ENCODE data around the gene PLA2G1B.

Gene PLA2G1B

GRCh38 chr12:120324841-120325417 lies 2.6 kb downstream of the PLA2G1B start:
- Histone ChIP-seq H3K27ac (ENCODE audit: low read length) (no peak overlapping the region), H3K27me3 (ENCODE audit: control insufficient read depth in 1 of 2, insufficient read depth in 2 of 2, low read length in 2 of 2) (peaks cover 0 to 2% of the 10 kb centered on the region in 2 donors), H3K36me3 (ENCODE audit: control insufficient read depth in 2 of 2, insufficient read depth in 2 of 2, low read length in 2 of 2) (no peaks in the 10 kb centered on the region), H3K4me3 (ENCODE audit: low read length in 2 of 2) (no peak overlapping the region), H3K9ac (ENCODE audit: low read length in 2 of 2) (no peak overlapping the region), H3K9me3 (ENCODE audit: control insufficient read depth in 2 of 2, low read length in 2 of 2) (no peaks in the 10 kb centered on the region), H3K4me1 (ENCODE audit: control insufficient read depth, insufficient read depth, low read length) (no peaks in the 10 kb centered on the region)

DNA sequence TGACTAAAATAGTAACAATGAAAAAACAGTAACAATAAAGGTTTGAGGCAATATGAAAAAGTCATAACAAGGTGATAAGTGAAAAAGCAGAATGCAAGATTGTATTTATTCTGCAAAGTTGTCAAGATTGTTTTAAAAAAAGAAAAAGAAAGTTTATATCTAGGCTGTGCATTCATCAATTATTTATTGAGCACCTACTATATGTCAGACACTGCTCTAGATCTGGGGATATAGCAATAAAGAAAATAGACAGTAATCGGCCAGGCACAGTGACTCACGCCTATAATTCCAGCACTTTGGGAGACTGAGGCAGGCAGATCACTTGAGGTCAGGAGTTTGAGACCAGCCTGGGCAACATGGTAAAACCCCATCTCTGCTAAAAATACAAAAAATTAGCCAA lies 3.8 kb downstream of the PLA2G1B start:
- Histone ChIP-seq H3K4me3 (ENCODE audit: low read length in 2 of 2) (no peak overlapping the region), H3K36me3 (ENCODE audit: control insufficient read depth in 2 of 2, insufficient read depth in 2 of 2, low read length in 2 of 2) (no peaks in the 10 kb centered on the region), H3K4me1 (ENCODE audit: control insufficient read depth, insufficient read depth, low read length) (no peaks in the 10 kb centered on the region), H3K27ac (ENCODE audit: low read length) (no peak overlapping the region), H3K9ac (ENCODE audit: low read length in 2 of 2) (no peak overlapping the region), H3K9me3 (ENCODE audit: control insufficient read depth in 2 of 2, low read length in 2 of 2) (no peaks in the 10 kb centered on the region), H3K27me3 (ENCODE audit: control insufficient read depth in 1 of 2, insufficient read depth in 2 of 2, low read length in 2 of 2) (peaks cover 0 to 2% of the 10 kb centered on the region in 2 donors)

DNA sequence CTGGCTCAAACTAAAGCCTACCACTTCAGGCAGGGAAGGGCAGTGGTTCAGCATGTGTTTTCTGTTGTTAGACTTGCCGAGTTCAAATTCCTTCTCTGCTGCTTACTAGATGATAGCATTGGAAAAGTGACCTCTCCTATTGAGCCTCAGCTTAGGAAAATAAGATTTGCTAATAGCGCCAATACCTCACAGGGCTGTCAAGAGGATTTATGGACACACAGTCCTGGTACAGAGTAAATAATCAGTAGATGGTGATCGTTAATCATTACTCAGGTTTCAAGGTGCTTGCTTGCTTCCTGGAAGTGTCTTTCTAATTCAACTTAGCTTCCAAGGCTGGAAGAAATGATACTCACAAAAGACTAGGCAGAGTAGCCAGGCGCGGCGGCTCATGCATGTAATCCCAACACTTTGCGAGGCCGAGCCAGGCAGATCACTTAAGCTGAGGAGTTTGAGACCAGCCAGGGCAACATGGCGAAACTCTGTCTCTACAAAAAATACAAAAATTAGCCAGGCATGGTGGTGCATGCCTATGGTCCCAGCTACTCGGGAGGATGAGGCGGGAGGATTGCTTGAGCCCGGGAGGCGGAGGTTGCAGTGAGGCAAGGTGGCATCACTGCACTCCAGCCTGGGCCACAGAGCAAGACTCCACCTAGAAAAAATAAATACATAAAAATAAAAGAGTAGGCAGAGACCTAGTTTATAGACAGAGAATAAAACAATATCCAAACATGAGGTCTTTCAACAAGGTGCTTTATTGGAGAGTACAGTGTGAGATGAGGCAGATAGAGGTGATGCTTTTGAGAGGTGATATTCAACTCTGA lies 6.0 kb downstream of the PLA2G1B start:
- Histone ChIP-seq H3K4me1 (ENCODE audit: control insufficient read depth, insufficient read depth, low read length) (peaks cover 7% of the 10 kb centered on the region), H3K9me3 (ENCODE audit: control insufficient read depth in 2 of 2, low read length in 2 of 2) (no peaks in the 10 kb centered on the region)

DNA sequence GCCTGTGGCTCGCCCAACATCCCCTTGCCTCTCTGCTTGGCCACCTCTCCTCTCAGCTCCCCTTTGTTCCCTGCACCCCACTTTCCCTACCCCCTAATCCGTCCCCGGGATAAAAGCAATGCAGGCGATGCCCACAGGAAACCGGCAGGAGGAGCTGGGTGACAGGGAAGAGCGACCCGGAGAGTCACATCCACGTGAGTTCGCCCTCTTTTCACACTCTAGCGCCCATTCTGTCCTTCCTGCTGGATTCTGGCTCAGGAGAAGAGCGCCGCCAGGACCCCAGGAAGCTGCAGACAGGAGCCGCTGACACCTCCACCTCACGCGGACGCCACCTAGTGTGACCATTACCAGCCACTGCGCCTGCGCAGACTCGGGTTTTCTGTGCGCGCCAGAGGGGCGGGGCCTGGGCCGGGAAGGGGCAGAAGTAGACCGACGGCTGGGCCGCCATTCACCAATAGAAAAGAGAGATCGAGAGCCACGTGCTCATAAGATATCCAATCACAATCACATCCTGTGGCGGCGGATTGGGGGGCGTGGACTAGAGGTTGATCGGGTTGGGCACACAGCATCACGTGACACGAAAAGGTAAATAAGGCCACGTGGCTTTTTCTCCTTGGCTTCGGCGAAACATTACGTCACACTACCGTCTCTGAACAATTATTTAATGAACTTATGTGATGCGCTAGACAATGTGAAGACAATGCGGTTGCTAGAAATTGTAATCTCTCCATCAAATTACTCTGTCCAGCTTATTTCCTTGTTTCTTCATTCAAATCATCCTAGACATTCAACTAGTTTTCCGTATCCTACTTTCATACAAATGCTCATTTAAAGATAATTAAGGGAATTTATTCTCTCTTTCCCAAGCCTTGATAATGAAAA lies 10.1 kb downstream of the PLA2G1B start:
- H3K9me3 ChIP-seq (ENCODE audit: control insufficient read depth in 2 of 2, low read length in 2 of 2) = no peaks in the 10 kb centered on the region
- peak overlapping the region; percentile 84 to 89 for H3K4me3 ChIP-seq (ENCODE audit: low read length in 2 of 2)
- peaks cover 0 to 2% of the 10 kb centered on the region in 2 donors for H3K27me3 ChIP-seq (ENCODE audit: control insufficient read depth in 1 of 2, insufficient read depth in 2 of 2, low read length in 2 of 2)
- H3K36me3 ChIP-seq (ENCODE audit: control insufficient read depth in 2 of 2, insufficient read depth in 2 of 2, low read length in 2 of 2) = no peaks in the 10 kb centered on the region
- H3K4me1 ChIP-seq (ENCODE audit: control insufficient read depth, insufficient read depth, low read length) = peaks cover 7% of the 10 kb centered on the region
- H3K27ac ChIP-seq (ENCODE audit: low read length) = peak overlapping the region; percentile 70
- H3K9ac ChIP-seq (ENCODE audit: low read length in 2 of 2) = peak overlapping the region; percentile 65 to 83

More for the DNA sequence above, 6.0 kb downstream of the PLA2G1B start:
- no peaks in the 10 kb centered on the region for H3K36me3 ChIP-seq (ENCODE audit: control insufficient read depth in 2 of 2, insufficient read depth in 2 of 2, low read length in 2 of 2)
- no peak overlapping the region for H3K4me3 ChIP-seq (ENCODE audit: low read length in 2 of 2)
- H3K9ac ChIP-seq (ENCODE audit: low read length in 2 of 2) = no peak overlapping the region
- H3K27me3 ChIP-seq (ENCODE audit: control insufficient read depth in 1 of 2, insufficient read depth in 2 of 2, low read length in 2 of 2) = peaks cover 0 to 2% of the 10 kb centered on the region in 2 donors
- H3K27ac ChIP-seq (ENCODE audit: low read length) = no peak overlapping the region

- peaks cover 7% of the 10 kb centered on the region for H3K4me1 ChIP-seq (ENCODE audit: control insufficient read depth, insufficient read depth, low read length)
- H3K36me3 ChIP-seq (ENCODE audit: control insufficient read depth in 2 of 2, insufficient read depth in 2 of 2, low read length in 2 of 2) = no peaks in the 10 kb centered on the region
- peak overlapping the region; percentile 84 to 89 for H3K4me3 ChIP-seq (ENCODE audit: low read length in 2 of 2)
- peak overlapping the region; percentile 70 for H3K27ac ChIP-seq (ENCODE audit: low read length)
- no peaks in the 10 kb centered on the region for H3K9me3 ChIP-seq (ENCODE audit: control insufficient read depth in 2 of 2, low read length in 2 of 2)
- peak overlapping the region; percentile 65 to 83 for H3K9ac ChIP-seq (ENCODE audit: low read length in 2 of 2)
- peaks cover 0 to 2% of the 10 kb centered on the region in 2 donors for H3K27me3 ChIP-seq (ENCODE audit: control insufficient read depth in 1 of 2, insufficient read depth in 2 of 2, low read length in 2 of 2)
Observed at GRCh38 chr12:120316798-120317223, 10.8 kb downstream of the PLA2G1B start.

DNA sequence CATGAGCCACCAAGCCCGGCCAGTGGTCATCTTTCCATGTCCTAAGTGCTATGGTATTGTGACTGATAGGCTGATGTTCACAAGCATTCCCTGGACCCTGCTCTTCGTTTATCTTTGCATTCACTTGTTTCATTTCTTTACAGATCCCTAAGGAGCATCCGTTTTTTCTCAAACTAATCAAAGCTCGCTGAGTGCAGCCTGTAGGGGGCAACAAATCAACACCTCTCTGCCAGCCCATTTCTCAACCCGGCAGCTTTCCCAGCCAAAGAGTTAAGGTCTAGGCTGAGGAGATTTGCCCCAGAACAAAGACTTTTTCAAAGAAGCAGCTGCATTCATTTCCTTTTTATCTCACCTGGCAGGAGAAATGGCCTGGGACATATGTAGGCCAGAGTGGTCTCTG lies 13.4 kb downstream of the PLA2G1B start:
- H3K27me3 ChIP-seq (ENCODE audit: control insufficient read depth in 1 of 2, insufficient read depth in 2 of 2, low read length in 2 of 2) = no peaks in the 10 kb centered on the region
- no peak overlapping the region for H3K4me3 ChIP-seq (ENCODE audit: low read length in 2 of 2)
- H3K4me1 ChIP-seq (ENCODE audit: control insufficient read depth, insufficient read depth, low read length) = peaks cover 7% of the 10 kb centered on the region
- H3K36me3 ChIP-seq (ENCODE audit: control insufficient read depth in 2 of 2, insufficient read depth in 2 of 2, low read length in 2 of 2) = no peaks in the 10 kb centered on the region
- no peak overlapping the region for H3K9ac ChIP-seq (ENCODE audit: low read length in 2 of 2)
- H3K27ac ChIP-seq (ENCODE audit: low read length) = no peak overlapping the region
- no peaks in the 10 kb centered on the region for H3K9me3 ChIP-seq (ENCODE audit: control insufficient read depth in 2 of 2, low read length in 2 of 2)

GRCh38 chr12:120301962-120302815 lies 25.4 kb downstream of the PLA2G1B start, which contains the start of gene SIRT4:
TSS of gene SIRT4 (plus strand) at chr12:120302321. CDS start at chr12:120303562, 1,241 bp downstream.
- H3K4me3 ChIP-seq (ENCODE audit: low read length in 2 of 2) = peak within 1 kb of the TSS; percentile 85 to 94
- H3K4me1 ChIP-seq (ENCODE audit: control insufficient read depth, insufficient read depth, low read length) = peaks cover 2% of the 10 kb centered on the region
- peak within 1 kb of the TSS; percentile 76 for H3K27ac ChIP-seq (ENCODE audit: low read length)

DNA sequence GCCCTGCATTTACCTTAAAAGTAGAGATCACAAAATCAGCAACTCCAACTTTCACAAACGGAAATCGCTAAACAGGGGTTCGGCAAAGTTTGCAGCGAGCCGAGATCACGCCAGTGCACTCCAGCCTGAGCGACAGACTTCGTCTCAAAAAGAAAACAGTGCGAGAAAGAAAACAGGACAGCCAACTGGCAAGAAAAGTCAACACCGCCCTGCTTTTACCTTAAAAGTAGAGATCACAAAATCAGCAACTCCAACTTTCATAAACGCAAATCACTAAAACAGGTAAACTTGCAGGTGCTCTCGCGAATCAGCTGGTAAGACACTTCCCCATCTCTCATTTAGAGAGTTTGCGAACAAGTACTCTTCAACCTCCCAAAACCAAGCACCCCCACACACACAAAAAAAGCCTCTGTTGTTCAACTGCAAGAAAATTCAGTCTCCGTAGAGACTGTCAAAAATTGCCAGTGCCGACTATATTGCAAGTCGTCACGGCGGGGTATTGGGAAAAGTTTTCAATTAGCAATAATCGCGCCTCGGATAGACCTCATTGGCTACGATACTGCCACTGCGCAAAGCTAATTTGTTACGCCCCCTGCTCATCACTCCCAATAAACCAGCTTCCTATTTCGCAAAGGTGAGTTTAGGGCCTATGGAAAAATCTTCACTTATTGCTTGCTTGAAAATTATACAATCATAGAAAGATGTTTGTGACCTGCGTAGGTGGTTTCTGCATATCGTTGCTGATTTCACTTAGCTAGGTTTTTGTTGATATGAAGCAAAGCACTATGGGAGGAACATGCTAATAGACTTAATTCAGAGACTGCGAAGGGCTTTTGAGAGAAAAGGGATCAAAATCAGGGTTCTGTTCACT lies 34.7 kb downstream of the PLA2G1B start, which contains the start of gene RNU4-1:
Gene RNU4-1, minus strand, starts transcription at position 577 of the 871 bp plus-strand sequence.
- H3K9ac ChIP-seq (ENCODE audit: low read length in 2 of 2) = peak within 1 kb of the TSS; percentile 78 to 100
- H3K4me3 ChIP-seq (ENCODE audit: low read length in 2 of 2) = peak within 1 kb of the TSS; percentile 65 to 82
- peak within 1 kb of the TSS; percentile 100 for H3K27ac ChIP-seq (ENCODE audit: low read length)
- peaks cover 13% of the 10 kb centered on the region for H3K4me1 ChIP-seq (ENCODE audit: control insufficient read depth, insufficient read depth, low read length)
- H3K9me3 ChIP-seq (ENCODE audit: control insufficient read depth in 2 of 2, low read length in 2 of 2) = no peaks in the 10 kb centered on the region
- no peaks in the 10 kb centered on the region for H3K27me3 ChIP-seq (ENCODE audit: control insufficient read depth in 1 of 2, insufficient read depth in 2 of 2, low read length in 2 of 2)
- no peaks in the 10 kb centered on the region for H3K36me3 ChIP-seq (ENCODE audit: control insufficient read depth in 2 of 2, insufficient read depth in 2 of 2, low read length in 2 of 2)

More at GRCh38 chr12:120301962-120302815, 25.4 kb downstream of the PLA2G1B start, which contains the start of gene SIRT4:
- no peaks in the 10 kb centered on the region for H3K9me3 ChIP-seq (ENCODE audit: control insufficient read depth in 2 of 2, low read length in 2 of 2)
- H3K9ac ChIP-seq (ENCODE audit: low read length in 2 of 2) = peak within 1 kb of the TSS; percentile 36 to 92
- no peaks in the 10 kb centered on the region for H3K36me3 ChIP-seq (ENCODE audit: control insufficient read depth in 2 of 2, insufficient read depth in 2 of 2, low read length in 2 of 2)
- no peaks in the 10 kb centered on the region for H3K27me3 ChIP-seq (ENCODE audit: control insufficient read depth in 1 of 2, insufficient read depth in 2 of 2, low read length in 2 of 2)

DNA sequence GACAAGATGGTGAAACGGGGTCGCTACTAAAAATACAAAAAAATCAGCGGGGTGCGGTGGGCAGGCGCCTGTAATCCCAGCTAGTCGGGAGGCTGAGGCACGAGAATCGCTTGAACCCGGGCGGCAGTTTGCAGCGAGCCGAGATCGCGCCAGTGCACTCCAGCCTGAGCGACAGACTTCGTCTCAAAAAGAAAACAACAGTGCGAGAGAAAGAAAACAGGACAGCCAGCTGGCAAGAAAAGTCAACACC lies 35.2 kb downstream of the PLA2G1B start:
- Histone ChIP-seq H3K4me1 (ENCODE audit: control insufficient read depth, insufficient read depth, low read length) (peaks cover 13% of the 10 kb centered on the region), H3K4me3 (ENCODE audit: low read length in 2 of 2) (peak overlapping the region; percentile 65 to 82), H3K27me3 (ENCODE audit: control insufficient read depth in 1 of 2, insufficient read depth in 2 of 2, low read length in 2 of 2) (no peaks in the 10 kb centered on the region), H3K36me3 (ENCODE audit: control insufficient read depth in 2 of 2, insufficient read depth in 2 of 2, low read length in 2 of 2) (no peaks in the 10 kb centered on the region), H3K9ac (ENCODE audit: low read length in 2 of 2) (peak overlapping the region; percentile 78 to 100), H3K27ac (ENCODE audit: low read length) (peak overlapping the region; percentile 100), H3K9me3 (ENCODE audit: control insufficient read depth in 2 of 2, low read length in 2 of 2) (no peaks in the 10 kb centered on the region)
